LNCaP clone FGC (cell line): ENCODE data around the gene MCAM.

ENCODE experiments used
- DNase-seq: peaks from one replicate; pipeline ENCODE4 v3.0.0-alpha.2; 2011; ENCODE audit warnings: low read depth
- H3K4me3 ChIP-seq: 2 replicates; pipeline ENCODE4 v1.5.1; 2011; ENCODE audit warnings: mild to moderate bottlenecking, low read depth, low read length, control low read depth
- TF ChIP-seq, protein P1 (sequence below): IDR thresholded peaks from 2 replicates; pipeline ENCODE4 v1.5.1; 2012; ENCODE audit warnings: mild to moderate bottlenecking; ENCODE audit not compliant: control insufficient read depth, insufficient read depth; ENCODE audit errors: extremely low read depth

MCAM gene

DNA sequence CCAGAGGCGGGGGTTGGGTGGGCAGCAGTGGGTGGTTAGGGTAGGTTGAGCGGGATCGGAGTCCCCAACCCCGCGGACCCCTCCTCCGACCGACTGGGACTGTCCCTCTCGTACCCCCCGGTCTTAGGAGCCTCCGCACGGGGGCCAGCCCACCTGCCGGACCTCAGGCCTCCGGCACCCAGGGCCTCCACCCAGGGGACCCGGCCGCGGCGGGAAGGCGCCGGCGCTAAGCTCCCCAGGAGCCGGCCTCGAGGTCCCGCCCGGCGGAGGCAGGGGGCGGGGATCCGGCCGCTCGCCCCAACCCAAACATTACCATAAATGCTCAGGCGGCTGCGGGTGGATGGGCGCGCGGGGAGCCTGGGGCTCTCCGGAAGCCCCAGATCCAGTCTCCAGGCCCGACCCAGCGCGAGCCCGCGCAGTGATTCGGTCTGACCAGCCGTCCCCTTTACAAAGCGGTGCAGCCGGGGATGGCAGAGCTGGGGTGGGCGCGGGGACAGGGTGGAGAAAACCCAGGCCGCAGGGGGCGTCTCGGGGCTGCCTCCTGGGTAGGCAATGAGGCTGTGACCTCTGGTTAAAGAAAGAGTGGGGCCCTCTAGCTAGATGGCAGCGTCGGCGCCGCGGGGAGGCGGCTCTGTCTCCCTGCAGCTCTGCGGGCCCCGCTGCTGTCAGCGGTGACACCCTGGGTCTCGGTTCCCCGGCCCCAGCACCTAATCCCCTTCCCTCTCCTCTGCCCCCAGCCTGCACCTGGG lies 4.0 kb upstream of the MCAM start:
- no peak for DNase-seq
- no peak overlapping the region for H3K4me3 ChIP-seq
- TF ChIP-seq, protein P1, sequence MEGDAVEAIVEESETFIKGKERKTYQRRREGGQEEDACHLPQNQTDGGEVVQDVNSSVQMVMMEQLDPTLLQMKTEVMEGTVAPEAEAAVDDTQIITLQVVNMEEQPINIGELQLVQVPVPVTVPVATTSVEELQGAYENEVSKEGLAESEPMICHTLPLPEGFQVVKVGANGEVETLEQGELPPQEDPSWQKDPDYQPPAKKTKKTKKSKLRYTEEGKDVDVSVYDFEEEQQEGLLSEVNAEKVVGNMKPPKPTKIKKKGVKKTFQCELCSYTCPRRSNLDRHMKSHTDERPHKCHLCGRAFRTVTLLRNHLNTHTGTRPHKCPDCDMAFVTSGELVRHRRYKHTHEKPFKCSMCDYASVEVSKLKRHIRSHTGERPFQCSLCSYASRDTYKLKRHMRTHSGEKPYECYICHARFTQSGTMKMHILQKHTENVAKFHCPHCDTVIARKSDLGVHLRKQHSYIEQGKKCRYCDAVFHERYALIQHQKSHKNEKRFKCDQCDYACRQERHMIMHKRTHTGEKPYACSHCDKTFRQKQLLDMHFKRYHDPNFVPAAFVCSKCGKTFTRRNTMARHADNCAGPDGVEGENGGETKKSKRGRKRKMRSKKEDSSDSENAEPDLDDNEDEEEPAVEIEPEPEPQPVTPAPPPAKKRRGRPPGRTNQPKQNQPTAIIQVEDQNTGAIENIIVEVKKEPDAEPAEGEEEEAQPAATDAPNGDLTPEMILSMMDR, result no peak

GRCh38 chr11:119320240-119320775 lies 3.4 kb upstream of the MCAM start:
- no peak for DNase-seq
- TF ChIP-seq, protein P1, result no peak
- no peak overlapping the region for H3K4me3 ChIP-seq

- H3K4me3 ChIP-seq, result no peak overlapping the region
- DNase-seq, result no peak
- TF ChIP-seq, protein P1, result no peak
Measured at GRCh38 chr11:119319700-119320239, 2.8 kb upstream of the MCAM start.

DNA sequence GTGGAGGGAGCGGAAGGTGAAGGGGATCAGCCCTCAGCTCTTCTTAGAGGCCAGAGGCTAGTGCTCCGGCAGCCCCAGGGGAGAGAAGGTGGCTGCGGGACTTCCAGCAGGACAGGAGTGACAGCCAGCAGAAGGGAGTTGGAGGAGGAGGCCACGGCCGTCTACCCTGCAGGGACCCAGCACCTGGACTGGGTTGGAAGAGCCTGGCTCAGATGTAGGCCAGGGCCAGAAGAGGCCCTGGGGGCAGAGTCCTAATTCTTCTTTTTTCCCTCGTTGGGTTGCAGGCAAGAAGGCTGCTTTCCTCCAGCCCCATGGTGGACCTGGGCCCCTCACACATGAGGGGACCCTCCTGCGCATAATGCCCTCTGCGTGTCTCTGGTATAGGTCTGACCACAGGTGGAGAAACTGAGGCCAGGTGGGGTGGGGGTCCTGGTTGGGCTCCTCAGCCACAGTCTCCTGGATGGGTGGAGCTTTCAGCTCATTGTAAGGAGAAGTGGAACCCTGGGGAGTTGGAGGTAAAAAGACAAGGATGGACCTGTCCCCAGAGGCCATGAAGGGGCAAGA lies 2.3 kb upstream of the MCAM start:
- TF ChIP-seq, protein P1, result no peak
- no peak overlapping the region for H3K4me3 ChIP-seq
- DNase-seq, result no peak

- no peak for DNase-seq
- TF ChIP-seq, protein P1, result no peak
- no peak overlapping the region for H3K4me3 ChIP-seq
Measured at GRCh38 chr11:119318240-119319135, 1.6 kb upstream of the MCAM start.

- H3K4me3 ChIP-seq, result no peak overlapping the region
- TF ChIP-seq, protein P1, result no peak
- no peak for DNase-seq
Measured at GRCh38 chr11:119317592-119318239, 786 bp upstream of the MCAM start.
